GM12878 (cell line): ENCODE measurements around the gene NOXA1. TPM values are rescaled to one million over a fixed set of nuclear protein-coding genes. Genes with fewer than 3 reads are reported as not detected.

Experiments used
- ATAC-seq: fragments of 200-7000 bp; cut with Tn5 transposase; 3 replicates; pipeline ENCODE4 v1.9.1; 2020; ENCODE audit warnings: mild to moderate bottlenecking, moderate library complexity
- BruUV-seq: library from RNA; stranded (reverse); fragments of 400-500 nt; replicated peaks from 2 replicates; lab custom pipeline; 2021; lab: Mats Ljungman, UMichigan
- CTCF ChIA-PET: fragments of 300-600 bp; sonication (Branson Sonifier 250); formaldehyde crosslinking; extraction: SDS; loops from one replicate; lab custom pipeline; 2021; ENCODE audit warnings: inconsistent platforms; lab: Yijun Ruan, JAX
- POLR2A ChIA-PET: fragments of 350-600 bp; formaldehyde crosslinking; extraction: SDS; loops from one replicate; lab custom pipeline; 2021; ENCODE audit warnings: inconsistent platforms; lab: Charles Lee
- RAD21 ChIA-PET: fragments of 300-600 bp; sonication (Branson Sonifier 250); formaldehyde crosslinking; loops from one replicate; lab custom pipeline; 2023; ENCODE audit warnings: antibody characterized with exemption; ENCODE audit not compliant: unreplicated experiment; lab: Charles Lee
- SMC1A ChIA-PET: fragments of 300-600 bp; sonication (Branson Sonifier 250); formaldehyde crosslinking; loops from one replicate; lab custom pipeline; 2023; ENCODE audit not compliant: unreplicated experiment, uncharacterized antibody; lab: Charles Lee
- DNase-seq: peaks from one replicate; pipeline ENCODE4 v3.0.0-alpha.2; 2011; ENCODE audit warnings: low read depth, low spot score
- FAIRE-seq: peaks from 3 replicates; lab custom pipeline; 2011; peaks lifted over from hg19 to GRCh38; lab: Jason Lieb, UNC
- H2AFZ ChIP-seq: 2 replicates; pipeline ENCODE4 v1.6.0; 2011; ENCODE audit warnings: low read depth, low read length, control low read depth; ENCODE audit not compliant: control insufficient read depth
- H3K27ac ChIP-seq: 2 replicates; pipeline ENCODE4 v1.5.1; 2011; ENCODE audit warnings: control low read depth; ENCODE audit not compliant: control insufficient read depth, insufficient read depth
- H3K27me3 ChIP-seq, 2 experiments: replicated peaks in 1 of 2; 2 replicates each; pipeline versions ENCODE4 v1.6.0 to v1.6.1; 2011; ENCODE audit warnings: low read length in 1 of 2; ENCODE audit not compliant: control insufficient read depth in 2 of 2, insufficient read depth in 2 of 2
- H3K36me3 ChIP-seq, 2 experiments: 2 replicates each; pipeline ENCODE4 v1.5.1; 2011; ENCODE audit warnings: low read length in 1 of 2; ENCODE audit not compliant: control insufficient read depth in 2 of 2, insufficient read depth in 2 of 2
- H3K4me1 ChIP-seq: 2 replicates; pipeline ENCODE4 v1.6.1; 2011; ENCODE audit warnings: mild to moderate bottlenecking, low read length, moderate library complexity, mixed read lengths; ENCODE audit not compliant: control insufficient read depth, insufficient read depth
- H3K4me2 ChIP-seq: 2 replicates; pipeline ENCODE4 v1.6.0; 2011; ENCODE audit warnings: control low read depth; ENCODE audit not compliant: control insufficient read depth, insufficient read depth
- H3K4me3 ChIP-seq: fragments of 200-600 bp; sonication (generic); 2 replicates; pipeline ENCODE4 v1.5.1; 2016
- H3K79me2 ChIP-seq: 2 replicates; pipeline ENCODE4 v1.6.0; 2011; ENCODE audit warnings: low read length; ENCODE audit not compliant: control insufficient read depth, insufficient read depth
- H3K9ac ChIP-seq: 2 replicates; pipeline ENCODE4 v1.8.0; 2011; ENCODE audit warnings: low read length, control low read depth, mixed read lengths; ENCODE audit not compliant: control insufficient read depth, insufficient read depth
- H3K9me3 ChIP-seq: replicated peaks from 3 replicates; pipeline ENCODE4 v1.5.1; 2011; ENCODE audit warnings: mild to moderate bottlenecking, low read length; ENCODE audit not compliant: control insufficient read depth, insufficient read depth
- H4K20me1 ChIP-seq: 2 replicates; pipeline ENCODE4 v1.6.0; 2011; ENCODE audit not compliant: control insufficient read depth, insufficient read depth
- ETV6 ChIP-seq, 2 experiments: fragments of 450-650 bp in 1 of 2; IDR thresholded peaks in 1 of 2; conservative IDR thresholded peaks in 1 of 2; 2 replicates each; pipeline ENCODE4 v1.6.1; 2014; ENCODE audit warnings: antibody characterized with exemption in 1 of 2, borderline replicate concordance in 1 of 2, low read depth in 1 of 2, mild to moderate bottlenecking in 1 of 2, moderate library complexity in 1 of 2
- POLR2AphosphoS5 ChIP-seq: IDR thresholded peaks from 2 replicates; pipeline ENCODE4 v1.6.1; 2011; ENCODE audit warnings: mild to moderate bottlenecking, low read length, inconsistent platforms
- STAT3 ChIP-seq: IDR thresholded peaks from 2 replicates; pipeline ENCODE4 v1.6.1; 2011; ENCODE audit warnings: low read depth, low read length, improper control_type of control experiment
- WGBS: methylation state at CpG from one replicate; pipeline ENCODE4 v1.1.6; 2016; ENCODE audit warnings: low lambda C conversion rate; ENCODE audit not compliant: insufficient replicate concordance, insufficient coverage; ENCODE audit errors: missing lambda C conversion rate; 5-methylcytosine and 5-hydroxymethylcytosine counted together
- in situ Hi-C: fragments of 300-500 bp; cut with MboI; formaldehyde crosslinking; loops from 9 replicates; pipeline ENCODE4 v1.14.3; 2018; ENCODE audit warnings: mixed read lengths
- intact Hi-C: fragments of 100-400 bp; cut with micrococcal nuclease; formaldehyde crosslinking; loops from one replicate; pipeline ENCODE4 v1.14.2; 2022; ENCODE audit not compliant: unreplicated experiment
- polyA plus RNA-seq, 11 experiments: library from polyadenylated mRNA; depleted of rRNA in 4 of 11; unstranded in 6 of 11; stranded (reverse) in 5 of 11; fragments of >200 nt; fragmentation: Nextera tagmentation in 4 of 11; fragmentation: Illumina TruSeq in 1 of 11; extraction: Ambion mirVana in 4 of 11; extraction: Trizol in 1 of 11; gene quantifications; 1 replicate in 1 of 11; 2 replicates in 10 of 11; pipeline versions ENCODE4 v1.2.1 to v1.2.3, GENCODE V29; 2011 to 2016; ENCODE audit warnings: inconsistent platforms in 2 of 11, missing spikeins in 2 of 11, low read depth in 1 of 11
- total RNA-seq, 4 experiments: library from RNA; depleted of rRNA in 3 of 4; stranded (reverse); fragments of >200 nt in 3 of 4; fragmentation: Illumina TruSeq in 1 of 4; extraction: Trizol in 1 of 4; gene quantifications; 2 replicates each; pipeline versions ENCODE4 v1.2.1 to v1.2.3, GENCODE V29; 2013 to 2021

Gene NOXA1
- total and polyA plus RNA-seq, 10 of the 15 experiments (the other 5 are each of a cell fraction or from before 2014, with no cell fraction given) = 0.08 to 0.20 TPM; not detected in 8

- intact Hi-C loops = no loop called here
- ATAC-seq = peak; percentile 5; the same call in 2 of the 3 replicates
Observed at GRCh38 chr9:137455359-137455991, 32.3 kb downstream of the NOXA1 start.

GRCh38 chr9:137456061-137456863 lies 33.1 kb downstream of the NOXA1 start:
- Histone ChIP-seq H2AFZ (no peak overlapping the region), H3K27me3 (no peaks in the 10 kb centered on the region), H4K20me1 (no peaks in the 10 kb centered on the region), H3K4me2 (peak overlapping the region; percentile 17; the same call in 1 of the 2 replicates), H3K27ac (no peak overlapping the region), H3K79me2 (peaks cover 9% of the 10 kb centered on the region), H3K9ac (no peak overlapping the region), H3K4me1 (peaks cover 21% of the 10 kb centered on the region), H3K36me3 (no peaks in the 10 kb centered on the region), H3K4me3 (no peak overlapping the region), H3K9me3 (no peaks in the 10 kb centered on the region)
- intact Hi-C loops (no loop called here), in situ Hi-C loops (no loop called here)
- ChIA-PET RAD21 (no interaction called here), SMC1A (no interaction called here), POLR2A (no interaction called here), CTCF (no interaction called here)
- DNase-seq (no peak), FAIRE-seq (no peak), ATAC-seq (peak; percentile 4)
- no TSS peak for BruUV-seq
- TF ChIP-seq STAT3 (no peak), POLR2AphosphoS5 (0 out of 2 replicates have a peak, but pooled peaks have one; percentile 13)
- WGBS = 85% methylated on average over 12 of the region's 12 CpGs

More at GRCh38 chr9:137455359-137455991, 32.3 kb downstream of the NOXA1 start:
- H3K9ac ChIP-seq = no peak overlapping the region
- POLR2A ChIA-PET = no interaction called here
- 0 out of 2 replicates have a peak, but pooled peaks have one; percentile 10 for TF ChIP-seq POLR2AphosphoS5
- TF ChIP-seq ETV6 (conservative IDR thresholded peaks at IDR 0.05 in 1 of 2, IDR thresholded peaks at IDR 0.05 in 1 of 2; ENCODE audit: borderline replicate concordance in 1 of 2, low read depth in 1 of 2) = no peak
- TF ChIP-seq, all 136 proteins: peak for 1
- no peak for FAIRE-seq
- H3K4me2 ChIP-seq = no peak overlapping the region; the same call in 1 of the 2 replicates
- H3K4me1 ChIP-seq = peaks cover 21% of the 10 kb centered on the region
- no peak overlapping the region for H3K27ac ChIP-seq
- in situ Hi-C loops = no loop called here
- DNase-seq = no peak
- no TSS peak for BruUV-seq
- H3K36me3 ChIP-seq = no peaks in the 10 kb centered on the region
- no peak overlapping the region for H3K4me3 ChIP-seq
- ChIA-PET CTCF (no interaction called here), RAD21 (no interaction called here), SMC1A (no interaction called here)
- H3K27me3 ChIP-seq = no peaks in the 10 kb centered on the region
- H2AFZ ChIP-seq = no peak overlapping the region
- no peaks in the 10 kb centered on the region for H3K9me3 ChIP-seq
- no peaks in the 10 kb centered on the region for H4K20me1 ChIP-seq
- 21% methylated on average over 14 of the region's 18 CpGs for WGBS
- H3K79me2 ChIP-seq = peaks cover 9% of the 10 kb centered on the region
